Measurements from ENCODE around the gene PSMD14. TPM values are rescaled to one million over a fixed set of nuclear protein-coding genes. Genes with fewer than 3 reads are reported as not detected.
"Not testable (repeated sequence)": the region's sequence is repeated elsewhere in the genome, so short reads cannot be mapped to it uniquely, and the experiment has no call there.

Gene PSMD14
- total RNA-seq, 2 experiments from 2014 or later: 49.2 to 84.3 TPM

DNA sequence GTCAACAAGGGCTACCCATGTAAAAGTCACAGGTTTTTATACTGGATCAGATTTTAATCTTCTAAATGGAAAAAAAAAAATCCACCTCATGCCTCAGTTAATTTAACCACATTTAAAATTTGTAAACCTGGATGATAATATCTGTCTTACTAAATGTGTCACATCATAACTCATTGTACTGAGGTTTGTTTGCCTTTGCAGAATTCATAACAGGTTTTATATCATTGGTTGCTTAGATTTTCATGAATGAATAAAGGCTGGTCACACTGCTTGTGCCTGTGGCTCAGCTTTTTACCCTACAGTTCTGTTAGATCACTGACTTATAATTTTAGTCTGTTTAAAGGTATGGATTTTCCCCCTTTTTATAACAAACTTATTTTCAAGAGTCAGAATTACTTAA lies 48.9 kb downstream of the PSMD14 start:
- intact Hi-C loops (cut with micrococcal nuclease; ENCODE audit: unreplicated experiment): no loop called here
- DNase-seq (ENCODE audit: low spot score): no peak
- Histone ChIP-seq H3K9me2 (ENCODE audit: insufficient read depth, low read length) (no peaks in the 10 kb centered on the region), H3K36me3 (ENCODE audit: insufficient read depth, low read length) (peaks cover 45% of the 10 kb centered on the region), H2AFZ (ENCODE audit: low read length) (no peak overlapping the region), H3K4me2 (ENCODE audit: low read length) (no peak overlapping the region), H4K20me1 (ENCODE audit: insufficient read depth, low read length) (peaks cover 13% of the 10 kb centered on the region; the same call in 1 of the 2 replicates), H3K27ac (ENCODE audit: low read depth, low read length, poor library complexity, severe bottlenecking) (no peak overlapping the region), H3K9me3 (ENCODE audit: low read length) (peaks cover 26% of the 10 kb centered on the region), H3K79me2 (ENCODE audit: insufficient read depth, low read depth, low read length) (peaks cover 81% of the 10 kb centered on the region), H3K4me3 (ENCODE audit: low read depth, low read length, poor library complexity, severe bottlenecking) (no peak overlapping the region), H3K4me1 (ENCODE audit: insufficient read depth, low read length, poor library complexity, severe bottlenecking) (peaks cover 5% of the 10 kb centered on the region)
- no TSS peak for BruUV-seq (replicated peaks)
- ChIA-PET POLR2A (no interaction called here), CTCF (ENCODE audit: unreplicated experiment) (no interaction called here)
- TF ChIP-seq EZH2phosphoT487 (IDR thresholded peaks at IDR 0.05; ENCODE audit: borderline replicate concordance, low read depth, low read length) (no peak), CTCF (conservative IDR thresholded peaks at IDR 0.05; ENCODE audit: low read length) (no peak)

- no peak overlapping the region for H3K4me3 ChIP-seq (ENCODE audit: low read depth, low read length, poor library complexity, severe bottlenecking)
- ChIA-PET CTCF (ENCODE audit: unreplicated experiment) (interaction anchor here (0.6 kb wide), 1 partner anchor 31 kb away, joined by 4 read pairs; no protein-coding TSS in a partner anchor), POLR2A (interaction anchor here (0.6 kb wide), 1 partner anchor 50 kb away, joined by 3 read pairs; no protein-coding TSS in a partner anchor)
- peaks cover 71% of the 10 kb centered on the region for H3K79me2 ChIP-seq (ENCODE audit: insufficient read depth, low read depth, low read length)
- no peak for DNase-seq (ENCODE audit: low spot score)
- no TSS peak for BruUV-seq (replicated peaks)
- H3K4me1 ChIP-seq (ENCODE audit: insufficient read depth, low read length, poor library complexity, severe bottlenecking): no peaks in the 10 kb centered on the region
- intact Hi-C loops (cut with micrococcal nuclease; ENCODE audit: unreplicated experiment): no loop called here
- TF ChIP-seq EZH2phosphoT487 (IDR thresholded peaks at IDR 0.05; ENCODE audit: borderline replicate concordance, low read depth, low read length) (no peak), CTCF (conservative IDR thresholded peaks at IDR 0.05; ENCODE audit: low read length) (no peak)
- H3K27ac ChIP-seq (ENCODE audit: low read depth, low read length, poor library complexity, severe bottlenecking): no peak overlapping the region
- H3K9me2 ChIP-seq (ENCODE audit: insufficient read depth, low read length): no peaks in the 10 kb centered on the region
- H3K9me3 ChIP-seq (ENCODE audit: low read length): peaks cover 42% of the 10 kb centered on the region
- H3K4me2 ChIP-seq (ENCODE audit: low read length): no peak overlapping the region
- H3K36me3 ChIP-seq (ENCODE audit: insufficient read depth, low read length): peaks cover 62% of the 10 kb centered on the region
- peaks cover 8% of the 10 kb centered on the region; the same call in 1 of the 2 replicates for H4K20me1 ChIP-seq (ENCODE audit: insufficient read depth, low read length)
- no peak overlapping the region for H2AFZ ChIP-seq (ENCODE audit: low read length)
Observed at GRCh38 chr2:161358838-161359237, 50.6 kb downstream of the PSMD14 start.

DNA sequence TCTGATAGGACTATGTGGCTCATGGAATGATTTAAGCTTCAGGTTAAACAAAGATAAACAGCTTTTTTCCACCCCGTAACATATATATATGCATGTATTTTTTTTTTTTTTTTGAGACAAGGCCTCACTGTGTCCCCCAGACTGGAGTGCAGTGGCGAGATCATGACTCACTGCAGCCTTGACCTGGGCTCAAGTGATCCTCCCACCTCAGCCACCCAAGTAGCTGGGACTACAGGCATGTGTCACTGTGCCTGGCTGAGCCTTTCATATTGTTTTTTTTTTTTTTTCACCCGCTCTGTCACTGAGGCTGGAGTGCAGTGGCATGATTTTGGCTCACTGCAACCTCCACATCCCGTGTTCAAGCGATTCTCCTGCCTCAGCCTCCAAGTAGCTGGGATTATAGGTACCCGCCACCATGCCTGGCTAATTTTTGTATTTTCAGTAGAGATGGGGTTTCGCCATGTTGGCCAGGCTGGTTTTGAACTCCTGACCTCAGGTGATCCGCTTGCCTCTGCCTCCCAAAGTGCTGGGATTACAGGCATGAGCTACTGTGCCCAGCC lies 52.0 kb downstream of the PSMD14 start:
- H3K27ac ChIP-seq (ENCODE audit: low read depth, low read length, poor library complexity, severe bottlenecking); DNase-seq (ENCODE audit: low spot score); H3K4me1 ChIP-seq (ENCODE audit: insufficient read depth, low read length, poor library complexity, severe bottlenecking); CTCF ChIA-PET (ENCODE audit: unreplicated experiment); H4K20me1 ChIP-seq (ENCODE audit: insufficient read depth, low read length); H3K9me2 ChIP-seq (ENCODE audit: insufficient read depth, low read length); intact Hi-C loops (cut with micrococcal nuclease; ENCODE audit: unreplicated experiment); H2AFZ ChIP-seq (ENCODE audit: low read length); H3K4me2 ChIP-seq (ENCODE audit: low read length); BruUV-seq (replicated peaks); H3K4me3 ChIP-seq (ENCODE audit: low read depth, low read length, poor library complexity, severe bottlenecking): not testable (repeated sequence)
- POLR2A ChIA-PET: interaction anchor here (0.5 to 0.9 kb wide), 4 partner anchors 10 to 397 kb away, joined by 3 to 4 read pairs (median 3); no protein-coding TSS in a partner anchor
- peaks cover 62% of the 10 kb centered on the region for H3K36me3 ChIP-seq (ENCODE audit: insufficient read depth, low read length)
- peaks cover 42% of the 10 kb centered on the region for H3K9me3 ChIP-seq (ENCODE audit: low read length)
- peaks cover 58% of the 10 kb centered on the region for H3K79me2 ChIP-seq (ENCODE audit: insufficient read depth, low read depth, low read length)
